ENCODE results near the gene TXN2.
"Not testable (repeated sequence)": the region's sequence is repeated elsewhere in the genome, so short reads cannot be mapped to it uniquely, and the experiment has no call there.

The TXN2 gene

DNA sequence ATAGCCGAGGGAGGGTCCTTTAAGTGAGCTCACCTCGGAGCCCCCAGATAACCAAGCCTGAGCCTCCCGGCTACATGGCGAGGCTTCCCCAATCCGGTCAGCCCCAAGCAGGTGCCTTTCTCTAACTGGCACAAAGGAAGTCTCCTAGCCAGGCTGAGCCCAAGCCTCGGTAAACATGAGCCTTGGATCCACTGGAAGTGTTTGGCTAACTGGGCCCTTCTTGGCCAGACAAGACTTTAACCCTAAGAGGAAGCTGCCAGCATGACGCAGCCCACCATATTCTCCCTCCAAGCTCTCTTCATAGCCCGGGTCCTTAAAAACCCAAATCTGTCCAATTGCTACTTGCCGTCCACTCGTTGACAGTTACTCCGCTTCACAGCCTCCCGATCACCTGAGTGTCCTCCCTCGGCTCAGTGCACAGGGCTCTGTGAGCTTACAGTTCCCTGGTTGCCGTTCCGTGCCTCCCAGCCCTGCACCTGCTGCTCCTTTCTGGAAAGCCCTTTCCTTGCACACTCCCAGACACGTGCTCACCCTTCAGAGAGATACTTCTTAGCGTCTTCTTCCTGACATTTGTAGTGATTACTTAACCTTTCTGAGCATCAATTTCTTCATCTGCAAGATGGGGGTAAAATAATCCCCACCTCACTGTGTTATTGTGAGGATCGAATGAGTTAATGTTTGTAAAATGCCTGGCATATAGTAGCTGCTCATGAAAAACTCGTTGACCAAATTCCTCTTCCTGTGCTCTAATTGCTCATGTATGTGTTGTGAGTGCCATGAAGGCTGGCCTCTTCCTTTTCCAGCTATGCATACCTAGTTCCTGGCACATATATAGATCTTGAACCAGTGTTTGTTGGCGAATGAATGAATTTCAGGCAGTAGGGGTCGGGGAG lies 25.6 kb downstream of the TXN2 start:
- no peak for DNase-seq (ENCODE audit: low read depth)

DNA sequence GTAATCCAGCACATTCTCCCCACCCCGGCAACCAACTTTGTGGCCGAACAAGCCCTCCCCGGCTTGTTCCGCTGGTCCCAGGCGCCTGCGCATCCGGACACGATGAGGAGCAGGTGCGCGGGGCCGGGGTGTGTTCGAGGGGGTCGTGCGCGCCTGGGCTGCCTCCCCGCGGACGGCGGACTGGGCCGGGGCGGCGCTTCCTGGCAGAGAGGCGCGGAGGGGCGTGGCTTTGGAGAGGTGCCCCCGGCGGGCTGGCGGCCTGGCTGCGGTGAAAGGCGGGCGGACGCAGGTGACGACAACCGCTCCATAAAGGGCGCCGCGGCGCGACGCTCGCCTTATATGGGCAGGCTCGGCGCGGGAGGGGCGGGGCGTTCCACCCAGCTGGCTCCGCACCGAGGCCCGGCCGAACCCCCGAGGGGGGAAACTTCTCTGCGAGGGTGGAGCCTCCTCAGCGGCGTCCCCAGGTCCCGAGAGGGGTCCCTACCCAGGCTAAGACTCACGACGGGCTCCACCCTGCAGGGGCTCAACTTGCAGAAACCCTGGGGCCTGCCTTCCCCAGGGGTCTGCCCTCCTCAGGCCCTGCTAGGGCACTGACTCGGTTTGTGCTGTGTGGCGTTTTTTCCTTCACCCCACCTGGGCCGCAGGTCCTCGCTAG lies 26.4 kb downstream of the TXN2 start:
- peak; percentile 93 for DNase-seq (ENCODE audit: low read depth)

DNA sequence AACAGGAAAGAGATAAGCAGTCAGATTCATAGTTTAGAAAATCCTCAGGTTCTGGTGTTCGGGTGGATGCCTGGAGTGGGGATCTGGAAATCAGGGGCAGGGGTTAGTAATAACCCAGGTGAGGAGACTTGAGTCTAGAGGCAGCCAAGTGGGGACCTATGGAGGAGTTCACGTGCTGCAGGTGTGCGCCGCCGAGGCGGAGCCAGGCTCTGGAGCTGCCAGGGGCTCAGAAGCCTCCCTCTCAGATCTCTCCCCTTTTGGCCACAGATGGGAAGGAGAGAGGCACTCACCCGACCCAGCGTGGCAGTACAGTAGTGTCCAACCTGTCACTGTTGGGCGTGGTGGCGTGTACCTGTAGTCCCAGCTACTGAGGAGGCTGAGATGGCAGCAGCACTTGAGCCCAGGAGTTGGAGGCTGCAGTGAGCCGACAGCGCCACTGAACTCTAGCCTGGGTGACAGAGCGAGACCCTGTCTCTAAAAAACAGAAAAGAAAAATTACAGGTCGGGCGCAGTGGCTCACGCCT lies 27.5 kb downstream of the TXN2 start:
- no peak for DNase-seq (ENCODE audit: low read depth)

DNA sequence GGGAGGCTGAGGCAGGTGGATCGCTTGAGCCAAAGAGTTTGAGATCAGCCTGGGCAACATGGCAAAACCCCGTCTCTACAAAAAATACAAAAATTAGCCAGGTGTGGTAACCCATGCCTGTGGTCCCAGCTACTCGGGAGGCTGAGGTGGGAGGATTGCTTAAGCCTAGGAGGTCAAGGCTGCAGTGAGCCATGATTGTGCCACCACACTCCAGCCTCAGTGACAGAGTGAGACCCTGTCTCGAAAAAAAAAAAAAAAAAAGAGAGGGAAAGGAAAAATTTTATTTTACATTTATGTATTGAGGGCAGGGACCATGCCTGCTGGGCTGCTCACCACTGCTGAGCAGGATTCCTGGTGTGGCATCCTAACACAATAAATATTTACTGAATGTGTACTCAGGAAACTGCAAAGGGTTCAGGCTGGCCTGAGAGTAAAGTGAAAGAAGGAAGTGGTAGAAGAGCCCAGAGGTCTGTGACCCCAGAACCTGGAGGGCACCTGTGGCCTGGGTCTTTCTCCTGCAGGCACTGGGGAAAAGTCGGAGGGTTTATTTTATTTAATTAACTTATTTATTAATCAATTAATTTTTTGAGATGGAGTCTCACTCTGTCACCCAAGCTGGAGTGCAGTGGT lies 28.3 kb downstream of the TXN2 start:
- DNase-seq (ENCODE audit: low read depth) = not testable (repeated sequence)

DNA sequence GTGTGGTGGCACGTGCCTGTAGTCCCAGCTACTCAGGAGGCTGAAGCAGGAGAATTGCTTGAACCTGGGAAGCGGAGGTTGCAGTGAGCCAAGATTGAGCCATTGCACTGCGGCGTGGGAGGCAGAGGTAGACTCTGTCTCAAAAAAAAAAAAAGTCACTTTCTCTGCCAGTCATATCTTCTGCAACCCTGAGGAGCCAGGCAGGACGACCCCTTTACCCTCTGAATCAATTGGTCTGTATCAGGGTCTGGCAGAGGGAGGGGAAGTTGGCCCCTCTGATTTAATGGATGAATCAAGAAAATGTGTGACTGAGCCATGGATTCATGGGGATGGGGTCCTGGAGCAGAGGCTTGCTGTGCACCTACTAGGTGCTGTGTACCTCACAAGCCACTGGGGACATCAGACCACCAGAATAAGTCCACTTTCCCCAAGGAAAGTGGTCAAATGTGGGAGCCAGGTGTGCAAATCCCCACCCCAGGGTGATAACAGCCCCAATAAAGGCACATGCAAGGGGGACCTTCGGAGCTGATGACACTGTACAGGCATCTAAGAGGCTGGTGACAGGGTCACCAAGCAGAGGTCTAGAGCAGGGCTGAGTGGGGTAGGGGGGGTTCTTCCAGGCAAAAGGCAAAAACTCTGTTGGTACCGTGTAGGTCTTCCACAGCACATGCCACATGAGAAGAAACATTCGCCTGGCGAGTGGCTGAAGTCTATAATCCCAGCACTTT lies 29.0 kb downstream of the TXN2 start:
- DNase-seq (ENCODE audit: low read depth) = no peak

DNA sequence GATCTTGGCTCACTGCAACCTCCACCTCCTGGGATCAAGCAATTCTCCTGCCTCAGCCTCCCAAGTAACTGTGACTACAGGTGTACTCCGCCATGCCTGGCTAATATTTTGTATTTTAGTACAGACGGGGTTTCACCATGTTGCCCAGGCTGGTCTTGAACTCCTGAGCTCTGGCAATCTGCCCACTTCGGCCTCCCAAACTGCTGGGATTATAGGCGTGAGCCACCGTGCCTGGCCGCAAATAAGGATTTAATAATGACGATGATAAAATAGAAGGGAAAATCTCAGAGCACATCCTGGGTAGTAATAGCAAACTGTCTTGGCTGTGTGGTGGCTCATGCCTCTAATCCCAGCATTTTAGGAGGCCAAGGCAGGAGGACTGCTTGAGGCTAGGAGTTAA lies 30.5 kb downstream of the TXN2 start:
- DNase-seq (ENCODE audit: low read depth) = not testable (repeated sequence)

DNA sequence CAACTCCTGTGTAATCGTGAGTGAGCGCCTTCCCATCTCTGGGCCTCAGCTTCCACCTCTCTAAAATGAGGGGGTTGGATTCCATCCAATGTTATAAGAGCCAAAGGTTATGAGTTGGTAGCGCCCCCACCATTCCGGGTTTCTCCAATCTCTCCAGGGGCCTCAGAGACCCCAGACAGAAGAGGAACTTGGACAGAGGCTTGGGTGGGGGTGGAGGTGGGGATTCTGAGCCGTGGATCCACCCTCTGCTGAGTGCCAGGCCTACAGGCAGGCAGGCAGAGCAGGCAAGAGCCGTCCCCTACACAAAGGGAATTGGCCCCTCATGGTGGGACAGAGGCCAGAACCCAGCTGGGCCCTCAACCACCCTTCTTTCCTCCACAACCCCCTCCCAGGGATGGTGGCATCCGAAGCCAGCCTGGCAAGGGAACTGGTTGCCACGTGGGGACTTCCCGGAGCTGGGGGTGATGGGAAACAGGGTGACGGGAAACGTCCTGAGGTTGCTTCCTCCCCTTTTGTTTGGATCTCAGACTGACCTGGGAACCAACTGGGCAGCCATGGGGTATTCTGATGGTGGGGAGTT lies 31.8 kb downstream of the TXN2 start:
- no peak for DNase-seq (ENCODE audit: low read depth)

DNA sequence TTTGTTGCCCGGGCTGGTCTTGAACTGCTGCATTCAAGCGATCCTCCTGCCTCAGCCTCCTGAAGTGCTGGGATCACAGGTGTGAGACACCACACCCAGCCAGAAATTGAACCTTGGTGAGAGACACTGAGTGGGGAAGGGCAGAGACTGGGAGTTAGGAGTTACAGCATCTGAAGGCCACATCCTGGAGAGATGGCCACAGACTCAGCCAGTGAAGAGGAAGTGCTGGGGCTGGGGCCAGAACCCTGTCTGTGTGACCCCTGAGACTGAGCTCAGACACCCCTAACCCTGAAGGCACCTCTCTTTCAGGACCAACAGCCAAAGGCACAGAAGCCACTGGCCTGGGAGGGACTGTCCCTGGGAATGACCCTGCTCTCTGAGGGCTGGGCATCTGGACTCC lies 33.8 kb downstream of the TXN2 start:
- DNase-seq (ENCODE audit: low read depth) = no peak

DNA sequence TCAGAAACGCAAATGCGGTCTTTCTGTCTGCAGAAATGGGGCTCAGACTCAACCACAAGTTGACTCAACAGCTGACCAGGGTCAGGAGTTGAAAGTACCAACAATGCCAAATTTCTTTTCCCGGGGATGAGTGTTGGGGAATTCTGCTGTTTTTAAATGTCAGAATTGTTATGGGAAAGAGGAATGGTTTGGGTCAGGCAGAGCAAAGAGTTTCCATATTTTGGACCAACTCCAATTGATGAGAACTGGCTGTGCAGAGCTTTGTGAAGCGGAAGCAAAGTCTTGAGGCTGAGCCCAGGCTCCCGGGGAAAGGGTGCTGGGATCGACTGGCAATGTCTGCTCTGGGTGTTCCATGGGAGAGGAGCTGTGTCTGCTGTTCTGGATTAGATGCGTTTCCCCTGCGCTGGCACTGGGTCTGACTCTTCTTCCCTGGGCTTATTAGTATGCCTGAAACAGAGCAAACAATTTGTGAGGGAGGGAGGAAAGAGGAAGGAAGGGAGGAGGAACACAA lies 36.2 kb downstream of the TXN2 start:
- DNase-seq (ENCODE audit: low read depth) = no peak

DNA sequence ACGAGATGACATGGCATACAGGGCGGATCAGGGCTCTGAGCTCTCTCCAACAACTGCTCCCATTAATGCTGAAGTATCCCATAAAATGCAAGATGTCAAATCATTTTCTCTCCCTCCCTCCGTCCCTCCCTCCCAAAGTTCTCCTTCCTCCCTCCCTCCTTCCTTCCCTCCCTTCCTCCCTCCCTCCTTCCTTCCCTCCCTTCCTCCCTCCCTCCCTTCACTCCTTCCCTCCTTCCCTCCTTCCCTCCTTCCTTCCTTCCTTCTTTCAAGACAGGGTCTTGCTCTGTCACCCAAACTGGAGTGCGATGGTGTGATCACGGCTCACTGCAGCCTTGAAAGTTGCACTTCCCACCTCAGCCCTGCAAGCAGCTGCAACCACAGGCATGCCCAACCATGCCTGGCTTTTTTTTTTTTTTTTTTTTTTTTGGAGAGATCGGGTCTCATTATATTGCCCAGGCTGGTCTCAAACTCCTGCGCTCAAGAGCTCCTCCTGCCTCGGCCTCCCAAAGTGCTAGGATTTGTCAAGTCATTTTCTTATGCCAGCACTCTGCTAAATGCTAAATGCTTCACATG lies 38.2 kb downstream of the TXN2 start:
- no peak for DNase-seq (ENCODE audit: low read depth)

DNA sequence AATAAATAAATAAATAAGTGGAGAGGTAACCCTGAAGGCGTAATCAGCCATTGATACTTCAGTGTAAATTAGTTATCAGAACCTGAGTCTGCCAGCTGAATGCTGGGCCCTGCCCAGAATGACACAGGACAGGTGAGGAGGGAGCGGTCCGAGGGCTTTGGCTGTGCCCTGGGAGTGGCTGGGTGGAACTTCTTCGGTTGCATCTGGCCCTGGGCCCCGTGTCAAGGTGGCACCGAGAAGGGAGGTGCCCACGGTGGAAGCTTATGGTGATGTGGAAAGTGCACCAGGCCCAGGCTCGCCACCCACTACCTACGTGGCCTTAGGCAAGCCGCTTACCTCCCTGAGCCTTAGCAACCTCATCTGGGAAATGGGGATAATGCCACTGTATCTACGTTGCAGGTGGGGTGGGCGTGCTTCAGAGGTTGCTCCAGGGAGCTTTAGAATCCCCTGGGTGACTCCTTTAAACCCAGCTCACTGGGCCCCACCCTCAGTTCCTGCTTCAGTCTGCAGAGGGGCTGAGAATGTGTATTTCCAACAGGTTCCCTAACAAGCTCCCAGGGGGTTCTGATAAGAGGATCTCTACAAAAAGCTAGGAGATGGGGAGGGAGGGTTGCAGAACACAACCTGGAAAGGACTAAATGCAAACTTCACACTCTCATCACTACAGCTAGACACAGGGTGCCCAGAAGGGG lies 38.8 kb downstream of the TXN2 start:
- DNase-seq (ENCODE audit: low read depth) = no peak

DNA sequence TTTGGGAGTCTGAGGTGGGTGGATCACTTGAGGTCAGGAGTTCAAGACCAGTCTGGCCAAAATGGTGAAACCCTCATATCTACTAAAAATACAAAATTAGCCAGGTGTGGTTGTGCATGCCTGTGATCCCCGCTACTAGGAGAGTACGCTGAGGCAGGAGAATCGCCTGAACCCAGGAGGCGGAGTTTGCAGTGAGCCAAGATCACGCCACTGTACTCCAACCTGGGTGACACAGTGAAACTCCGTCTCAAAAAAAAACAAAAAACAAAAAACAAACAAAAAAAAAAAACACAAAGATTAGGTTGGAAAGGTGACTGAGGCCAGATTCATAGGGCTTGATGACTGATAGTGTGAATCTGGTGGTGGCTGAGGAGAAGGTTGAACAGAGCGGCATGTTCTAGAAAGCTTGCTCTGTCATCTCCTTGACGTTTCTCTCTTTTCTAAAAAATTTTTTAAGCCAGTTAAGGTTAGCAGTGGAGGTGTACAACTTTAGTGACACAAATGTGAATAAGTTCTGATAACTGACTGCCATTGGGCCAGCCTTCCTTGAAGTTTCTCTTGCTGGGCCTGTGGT lies 40.9 kb downstream of the TXN2 start:
- DNase-seq (ENCODE audit: low read depth) = no peak

DNA sequence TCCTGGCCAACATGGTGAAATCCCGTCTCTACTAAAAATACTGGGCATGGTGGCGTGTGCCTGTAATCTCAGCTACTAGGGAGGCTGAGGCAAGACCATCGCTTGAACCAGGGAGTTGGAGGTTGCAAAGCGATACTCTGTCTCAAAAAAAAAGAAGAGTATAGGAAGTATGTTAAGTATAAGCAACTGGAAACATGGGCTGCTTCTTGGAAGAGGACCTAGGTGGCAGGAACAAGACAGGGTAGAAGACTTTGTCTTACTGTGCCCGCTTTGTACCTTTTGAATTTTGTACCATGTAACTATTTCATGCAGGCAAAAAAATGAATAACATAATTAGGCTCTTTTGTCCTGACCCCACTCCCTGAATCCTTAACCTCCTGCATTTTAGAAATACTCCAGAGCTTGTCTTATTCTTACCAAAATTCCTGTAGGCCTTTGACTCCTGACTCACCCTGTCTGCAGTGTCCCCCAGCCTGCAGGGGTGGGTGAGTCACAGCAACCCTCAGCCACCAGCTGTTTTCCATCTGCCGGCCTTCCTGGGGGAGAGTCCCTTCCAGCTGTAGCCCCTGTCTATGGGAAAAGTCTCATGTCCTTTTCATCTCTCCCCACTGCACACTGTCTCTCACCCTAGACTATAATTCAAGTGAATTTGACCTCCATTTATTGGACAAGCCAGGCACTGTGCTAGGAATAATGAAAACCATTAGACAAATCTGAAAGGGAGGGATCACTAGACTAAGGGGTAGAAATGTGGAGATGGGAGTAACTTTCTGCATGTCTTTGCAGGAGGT lies 41.8 kb downstream of the TXN2 start:
- DNase-seq (ENCODE audit: low read depth) = peak; percentile 9

DNA sequence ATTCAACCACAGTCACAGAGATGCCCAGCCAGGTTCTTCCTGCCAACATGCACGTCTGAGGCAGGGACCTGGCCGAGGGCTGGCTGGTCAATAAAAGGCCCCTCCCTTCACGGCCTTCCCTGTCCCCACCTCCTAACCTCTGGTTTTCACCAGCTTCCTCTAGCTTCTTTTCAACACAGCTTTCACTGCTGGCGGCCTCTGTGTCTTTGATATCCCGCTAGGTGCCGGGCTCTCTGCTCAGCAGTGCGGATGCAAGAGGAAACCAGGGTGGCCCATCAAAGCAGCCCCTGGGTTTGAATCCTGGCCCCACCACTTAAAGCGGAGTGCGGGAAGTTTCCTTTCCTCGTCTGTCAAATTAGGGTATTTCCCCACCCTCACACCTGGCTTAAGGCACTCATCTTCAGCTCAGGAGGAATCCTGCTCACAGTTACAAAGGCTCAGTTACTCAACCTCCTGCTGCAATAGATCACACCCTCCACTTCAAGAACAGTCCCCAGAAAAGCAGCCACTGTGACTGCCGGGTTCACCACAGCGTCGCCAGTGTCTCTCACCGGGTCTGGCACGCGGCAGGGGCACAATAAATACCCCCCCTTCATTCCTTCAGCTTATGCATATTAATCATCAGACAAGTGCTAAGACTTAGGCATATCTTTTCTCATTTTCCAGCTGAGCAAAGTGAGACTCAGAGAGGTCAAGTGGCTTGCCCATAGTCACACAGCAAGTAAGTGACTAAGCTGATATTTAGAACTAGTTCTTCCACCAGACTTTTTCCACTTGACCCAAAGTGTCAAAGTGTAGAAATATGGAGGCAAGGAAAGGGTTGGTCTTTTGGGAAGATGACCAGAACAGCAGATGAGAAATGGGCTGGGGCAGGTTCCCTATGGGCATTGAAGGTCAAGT lies 45.7 kb downstream of the TXN2 start:
- peak; percentile 64 for DNase-seq (ENCODE audit: low read depth)

DNA sequence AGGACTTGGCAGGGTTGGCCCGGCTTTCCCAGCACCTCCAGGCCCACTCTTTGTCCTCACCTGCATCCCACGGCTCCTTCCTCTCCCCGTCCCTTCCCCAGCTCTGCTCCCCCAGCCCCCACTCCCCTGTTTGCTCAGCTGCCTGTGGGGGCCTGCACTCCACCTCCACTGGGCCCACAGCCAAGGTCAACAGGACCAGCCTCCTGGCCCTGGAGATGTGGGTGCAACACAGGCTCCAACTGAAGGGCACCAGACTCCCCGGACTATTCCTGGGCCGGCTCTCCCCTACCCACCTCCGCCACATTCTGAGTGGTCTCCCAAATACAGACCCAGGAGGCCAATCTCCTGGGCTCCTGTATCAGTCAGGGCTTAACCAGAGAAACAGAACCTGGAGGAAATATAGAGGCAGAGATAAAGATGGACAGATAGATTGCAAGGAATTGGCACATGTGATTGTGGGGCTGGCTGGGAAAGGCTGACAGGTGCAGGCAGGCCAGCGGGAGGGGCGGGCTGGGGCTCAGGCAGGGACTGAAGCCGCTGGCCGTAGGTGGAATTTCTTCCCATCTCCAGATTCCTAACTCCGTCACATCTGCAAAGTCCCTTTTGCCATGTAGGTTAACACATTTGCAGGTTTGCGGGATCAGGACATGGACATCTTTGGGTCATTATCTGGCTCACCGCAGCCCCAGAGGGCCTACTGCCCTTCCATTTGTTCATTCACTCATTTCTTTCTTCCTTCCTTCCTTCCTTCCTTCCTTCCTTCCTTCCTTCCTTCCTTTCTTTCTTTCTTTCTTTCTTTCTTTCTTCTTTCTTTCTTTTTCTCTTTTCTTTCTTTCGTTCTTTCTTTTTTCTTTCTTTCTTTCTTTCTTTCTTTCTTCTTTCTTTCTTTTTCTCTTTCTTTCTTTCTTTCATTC lies 47.9 kb downstream of the TXN2 start:
- no peak for DNase-seq (ENCODE audit: low read depth)

DNA sequence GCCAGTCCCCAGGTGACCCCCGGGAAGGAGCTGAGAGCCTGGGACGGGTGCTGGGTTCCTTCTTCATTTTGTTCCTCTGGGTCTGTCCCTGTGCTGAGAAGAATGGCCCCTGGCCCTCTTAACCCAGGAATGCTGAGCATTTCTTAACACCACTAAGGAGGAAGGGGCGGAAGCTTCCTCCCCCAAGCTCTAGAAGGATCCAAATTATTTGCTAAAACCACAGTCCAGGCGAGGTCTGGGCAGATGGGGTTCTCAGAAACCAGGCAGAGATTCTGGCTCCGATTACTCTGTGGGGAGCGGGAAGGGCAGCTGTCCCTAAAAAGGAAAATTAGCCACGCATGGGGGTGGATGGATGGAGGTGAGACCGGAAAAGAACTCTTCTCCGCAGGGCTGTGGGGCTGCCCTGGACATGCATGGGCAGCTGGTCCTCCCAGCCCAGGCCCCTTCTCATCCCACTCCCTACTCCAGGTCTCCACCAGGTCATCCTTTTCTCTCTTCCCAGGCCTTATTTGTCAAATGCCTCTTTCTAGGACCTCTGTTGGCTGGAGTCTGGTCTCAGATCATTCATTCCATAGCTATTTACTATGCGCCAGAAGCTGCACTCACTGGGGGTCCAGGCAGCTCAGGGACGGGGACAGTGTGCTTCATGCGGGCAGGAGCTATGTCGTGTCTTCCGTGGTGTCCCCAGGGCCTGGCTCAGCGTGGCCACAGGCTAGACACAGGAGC lies 48.7 kb downstream of the TXN2 start:
- DNase-seq (ENCODE audit: low read depth) = no peak

DNA sequence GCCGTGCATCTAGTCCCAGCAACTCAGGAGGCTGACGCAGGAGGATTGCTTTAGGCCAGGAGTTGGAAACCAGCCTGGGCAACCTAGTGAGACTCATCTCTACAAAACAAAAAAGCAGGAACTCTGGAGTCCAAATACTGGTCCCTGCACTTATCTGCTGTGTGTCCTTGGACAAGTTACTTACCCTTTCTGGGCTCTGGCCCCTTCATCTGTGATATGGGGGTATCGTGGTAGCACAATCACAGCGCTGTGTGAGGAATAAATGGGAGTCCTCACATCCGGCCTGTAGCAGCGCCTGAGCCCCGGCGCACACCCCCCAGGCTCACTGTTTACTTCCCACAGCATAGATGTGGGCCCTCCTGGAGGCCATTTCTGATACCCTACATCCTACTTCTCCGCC lies 49.5 kb downstream of the TXN2 start:
- no peak for DNase-seq (ENCODE audit: low read depth)
